ENCODE results near the gene ENPP6.

The ENPP6 gene

GRCh38 chr4:184150102-184150839 is 67.4 kb downstream of the ENPP6 start:
- Histone ChIP-seq H3K4me2 (ENCODE audit: low read length) (no peak overlapping the region), H3K27me3 (ENCODE audit: low read depth, low read length) (no peaks in the 10 kb centered on the region), H3K79me2 (ENCODE audit: low read length) (no peaks in the 10 kb centered on the region), H4K20me1 (ENCODE audit: insufficient read depth, low read length) (no peaks in the 10 kb centered on the region), H3K27ac (ENCODE audit: low read length) (no peak overlapping the region), H3K36me3 (replicated peaks; ENCODE audit: low read depth, low read length) (no peaks in the 10 kb centered on the region), H3K9me3 (ENCODE audit: insufficient read depth, low read length) (no peaks in the 10 kb centered on the region), H3K9ac (ENCODE audit: low read length) (no peak overlapping the region), H3K4me3 (ENCODE audit: low read length) (no peak overlapping the region), H2AFZ (ENCODE audit: low read depth, low read length) (no peak overlapping the region), H3K4me1 (ENCODE audit: low read length) (no peaks in the 10 kb centered on the region)
- TF ChIP-seq CTCF (IDR thresholded peaks at IDR 0.05; ENCODE audit: low read depth, low read length) (no peak), EZH2phosphoT487 (IDR thresholded peaks at IDR 0.05; ENCODE audit: low read depth) (no peak)

DNA sequence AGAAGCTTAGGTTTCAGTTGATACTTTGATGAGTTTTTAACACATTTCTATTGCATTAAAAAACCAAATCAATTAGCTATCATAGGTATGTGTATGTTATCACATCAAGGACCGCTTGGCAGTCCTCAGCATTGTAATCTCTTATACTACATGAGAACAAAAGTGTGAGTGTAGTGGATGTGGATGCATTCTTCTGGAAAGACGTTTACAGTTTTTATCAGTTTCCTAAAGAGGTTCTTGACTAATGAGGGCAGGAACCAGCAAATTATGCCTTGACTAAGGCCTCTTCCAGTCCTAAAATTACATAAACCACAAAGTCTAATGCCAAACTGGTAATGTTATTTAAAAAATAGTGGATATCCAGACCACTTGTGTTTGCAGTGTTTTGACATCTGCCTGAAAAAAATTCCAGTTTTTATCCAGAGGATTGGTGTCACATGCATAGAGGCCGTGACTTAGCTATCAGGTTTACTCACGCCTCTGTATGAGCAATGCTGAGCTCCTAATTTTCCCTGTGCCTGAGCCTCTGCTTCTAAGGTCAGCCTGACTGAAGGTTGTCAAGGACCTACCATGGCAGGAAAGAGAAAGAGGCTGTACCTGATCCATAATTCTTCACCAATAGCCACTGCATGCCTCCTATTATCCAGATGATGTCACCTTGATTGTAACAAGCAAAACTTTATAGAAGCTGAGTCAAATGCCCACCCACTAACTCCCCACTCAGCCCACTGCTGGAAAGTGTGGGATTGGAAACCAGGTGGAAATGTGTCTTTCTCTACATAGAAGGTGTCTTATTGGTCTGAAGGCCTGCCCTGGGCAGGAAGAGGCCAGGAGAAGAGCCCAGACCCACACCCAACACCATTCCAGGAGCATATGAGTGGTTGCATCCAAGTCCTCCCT is 68.7 kb downstream of the ENPP6 start:
- TF ChIP-seq CTCF (IDR thresholded peaks at IDR 0.05; ENCODE audit: low read depth, low read length) = no peak
- TF ChIP-seq EZH2phosphoT487 (IDR thresholded peaks at IDR 0.05; ENCODE audit: low read depth) = no peak
- no peaks in the 10 kb centered on the region for H3K79me2 ChIP-seq (ENCODE audit: low read length)
- no peak overlapping the region for H3K4me2 ChIP-seq (ENCODE audit: low read length)
- H3K4me1 ChIP-seq (ENCODE audit: low read length) = no peaks in the 10 kb centered on the region
- H4K20me1 ChIP-seq (ENCODE audit: insufficient read depth, low read length) = no peaks in the 10 kb centered on the region
- no peak overlapping the region for H2AFZ ChIP-seq (ENCODE audit: low read depth, low read length)
- H3K36me3 ChIP-seq (replicated peaks; ENCODE audit: low read depth, low read length) = no peaks in the 10 kb centered on the region
- H3K9ac ChIP-seq (ENCODE audit: low read length) = no peak overlapping the region
- no peak overlapping the region for H3K27ac ChIP-seq (ENCODE audit: low read length)
- H3K4me3 ChIP-seq (ENCODE audit: low read length) = no peak overlapping the region
- no peaks in the 10 kb centered on the region for H3K9me3 ChIP-seq (ENCODE audit: insufficient read depth, low read length)
- H3K27me3 ChIP-seq (ENCODE audit: low read depth, low read length) = no peaks in the 10 kb centered on the region

DNA sequence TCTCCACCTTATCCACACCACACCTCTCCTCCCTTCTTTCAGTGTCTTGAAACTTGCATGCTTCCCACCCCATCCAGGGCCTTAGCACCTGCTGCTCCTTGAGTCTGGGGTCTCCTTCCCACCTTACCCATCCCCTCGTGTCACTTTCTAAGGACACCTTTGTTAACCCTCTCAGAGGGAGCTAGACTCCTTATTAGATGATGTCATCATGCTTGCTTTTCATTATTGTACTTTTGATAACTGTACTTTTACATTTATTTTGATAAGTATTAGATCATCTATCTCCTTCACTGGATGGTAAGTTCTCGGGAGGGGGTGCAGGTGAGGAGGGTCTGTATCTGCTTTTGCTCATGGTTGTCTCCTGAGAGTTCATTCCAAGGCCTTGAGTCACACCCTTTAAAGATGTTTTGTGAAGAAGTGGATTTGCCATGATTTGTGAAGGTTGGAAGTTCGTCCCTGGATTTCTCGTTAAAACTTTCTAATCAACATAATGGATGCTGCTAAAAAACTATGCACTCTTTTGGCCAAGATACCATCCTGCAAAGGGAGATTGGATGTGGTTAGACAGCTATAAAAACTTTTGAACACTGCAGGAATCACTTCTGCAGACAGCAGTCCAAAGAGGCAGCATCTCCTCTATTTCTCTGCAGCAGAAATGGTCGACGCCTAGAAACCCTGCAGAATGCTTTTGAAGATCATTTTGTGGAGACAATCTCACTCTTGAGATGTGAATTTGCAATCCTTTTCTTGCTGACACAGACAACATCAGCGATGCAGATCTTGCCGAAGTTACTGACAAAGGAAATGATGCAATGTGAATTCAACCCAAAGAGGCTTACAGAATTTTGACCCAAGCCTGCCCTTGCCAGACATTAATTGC is 69.6 kb downstream of the ENPP6 start:
- Histone ChIP-seq H3K27ac (ENCODE audit: low read length) (no peak overlapping the region), H3K79me2 (ENCODE audit: low read length) (no peaks in the 10 kb centered on the region), H3K27me3 (ENCODE audit: low read depth, low read length) (no peaks in the 10 kb centered on the region), H3K9ac (ENCODE audit: low read length) (no peak overlapping the region), H2AFZ (ENCODE audit: low read depth, low read length) (no peak overlapping the region), H3K4me2 (ENCODE audit: low read length) (no peak overlapping the region), H3K4me1 (ENCODE audit: low read length) (no peaks in the 10 kb centered on the region), H4K20me1 (ENCODE audit: insufficient read depth, low read length) (no peaks in the 10 kb centered on the region), H3K4me3 (ENCODE audit: low read length) (no peak overlapping the region), H3K9me3 (ENCODE audit: insufficient read depth, low read length) (no peaks in the 10 kb centered on the region), H3K36me3 (replicated peaks; ENCODE audit: low read depth, low read length) (no peaks in the 10 kb centered on the region)
- no peak for TF ChIP-seq CTCF (IDR thresholded peaks at IDR 0.05; ENCODE audit: low read depth, low read length)
